ENCODE results near the gene MRPL33.

Gene MRPL33

DNA sequence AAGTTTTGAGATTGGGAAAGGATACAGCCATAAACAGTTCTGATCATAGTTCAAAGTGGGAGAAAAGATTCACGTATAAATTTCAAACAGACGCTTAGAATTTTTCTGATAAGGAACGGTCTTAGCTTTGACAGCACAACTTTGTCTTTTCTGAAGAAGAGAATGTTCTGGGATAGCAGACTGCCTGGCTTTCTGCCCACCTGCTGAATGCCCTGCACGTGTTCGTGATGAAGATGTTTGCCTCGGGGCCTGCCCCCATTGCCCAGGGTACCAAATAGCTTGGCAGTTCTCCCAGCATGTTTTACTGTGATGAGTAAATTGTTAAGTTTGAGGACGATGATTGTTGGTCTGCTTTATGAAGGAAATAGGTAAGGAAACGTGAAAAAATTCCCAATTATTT, 4.6 kb downstream of the MRPL33 start:
- H2BK120ac ChIP-seq (ENCODE audit: low read depth, low read length), result no peak overlapping the region
- DNase-seq, result no peak
- H3K18ac ChIP-seq (ENCODE audit: low read depth in 1 of 2, low read length in 2 of 2), result no peak overlapping the region
- no peak overlapping the region for H3K27ac ChIP-seq (ENCODE audit: low read length, poor library complexity, severe bottlenecking)
- H3K9ac ChIP-seq (ENCODE audit: low read length), result peak overlapping the region; percentile 13
- H2BK5ac ChIP-seq (ENCODE audit: low read depth, low read length, poor library complexity, severe bottlenecking), result peak overlapping the region; percentile 70
- H3K14ac ChIP-seq (ENCODE audit: low read length in 2 of 2), result no peak overlapping the region
- no peaks in the 10 kb centered on the region for H3K9me3 ChIP-seq (ENCODE audit: control insufficient read depth, low read length)
- no peak overlapping the region for H3K23ac ChIP-seq (ENCODE audit: low read length in 2 of 2)
- peaks cover 5% of the 10 kb centered on the region for H3K79me1 ChIP-seq (replicated peaks; ENCODE audit: low read length, poor library complexity, severe bottlenecking)
- peaks cover 6% of the 10 kb centered on the region for H3K4me1 ChIP-seq (ENCODE audit: control insufficient read depth, insufficient read depth, low read depth, low read length)
- no peak overlapping the region for H2BK15ac ChIP-seq (ENCODE audit: low read depth, poor library complexity, severe bottlenecking)
- no peak overlapping the region for H3K4me3 ChIP-seq (ENCODE audit: insufficient read depth in 1 of 2, low read depth in 1 of 2, low read length in 2 of 2)
- H2AK5ac ChIP-seq (ENCODE audit: low read length, severe bottlenecking), result no peak overlapping the region
- H3K36me3 ChIP-seq (ENCODE audit: control insufficient read depth in 1 of 2, insufficient read depth in 2 of 2, low read depth in 1 of 2, low read length in 2 of 2), result peaks cover 13 to 56% of the 10 kb centered on the region in 2 experiments
- no peak overlapping the region for H3K4ac ChIP-seq (ENCODE audit: low read depth in 1 of 2, low read length in 2 of 2)
- no peak overlapping the region for H2BK12ac ChIP-seq (ENCODE audit: low read length in 2 of 2)
- WGBS, result over 99% methylated on average over 8 of the region's 8 CpGs
- no peaks in the 10 kb centered on the region for H3K27me3 ChIP-seq (ENCODE audit: control insufficient read depth in 1 of 2, insufficient read depth in 1 of 2, low read length in 2 of 2)
- peak overlapping the region; percentile 15 for H3K4me2 ChIP-seq (ENCODE audit: low read length, poor library complexity, severe bottlenecking)
- no peak overlapping the region for H2AFZ ChIP-seq (ENCODE audit: low read depth, low read length)
- no peak overlapping the region for H4K91ac ChIP-seq (ENCODE audit: low read length)
- no peak overlapping the region for H4K8ac ChIP-seq (ENCODE audit: low read length)

DNA sequence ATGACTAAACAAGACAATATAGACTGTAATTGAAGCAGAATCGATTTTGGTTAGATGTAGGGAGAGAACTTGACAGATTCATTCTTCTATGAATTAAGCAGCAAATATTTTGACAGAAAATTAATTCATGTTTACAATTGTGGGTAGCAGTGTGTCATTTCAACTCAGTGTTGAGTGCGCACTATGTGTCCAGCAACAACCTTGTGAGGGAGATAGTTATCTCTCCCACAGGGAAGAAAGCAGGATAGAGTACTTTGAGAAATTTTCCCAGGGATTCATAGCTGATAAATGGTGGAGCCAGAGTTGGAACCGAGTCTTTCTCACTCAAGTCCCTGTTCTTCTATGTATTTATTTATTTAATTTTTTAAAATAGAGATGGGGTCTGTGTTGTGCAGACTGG, 5.2 kb downstream of the MRPL33 start:
- Histone ChIP-seq H4K91ac (ENCODE audit: low read length) (no peak overlapping the region), H3K9ac (ENCODE audit: low read length) (no peak overlapping the region), H3K4me2 (ENCODE audit: low read length, poor library complexity, severe bottlenecking) (no peak overlapping the region), H3K27me3 (ENCODE audit: control insufficient read depth in 1 of 2, insufficient read depth in 1 of 2, low read length in 2 of 2) (no peaks in the 10 kb centered on the region), H3K18ac (ENCODE audit: low read depth in 1 of 2, low read length in 2 of 2) (no peak overlapping the region), H2BK5ac (ENCODE audit: low read depth, low read length, poor library complexity, severe bottlenecking) (no peak overlapping the region), H3K36me3 (ENCODE audit: control insufficient read depth in 1 of 2, insufficient read depth in 2 of 2, low read depth in 1 of 2, low read length in 2 of 2) (peaks cover 13 to 62% of the 10 kb centered on the region in 2 experiments), H2AK5ac (ENCODE audit: low read length, severe bottlenecking) (no peak overlapping the region), H2BK120ac (ENCODE audit: low read depth, low read length) (no peak overlapping the region), H2AFZ (ENCODE audit: low read depth, low read length) (no peak overlapping the region), H3K23ac (ENCODE audit: low read length in 2 of 2) (no peak overlapping the region), H3K4me3 (ENCODE audit: insufficient read depth in 1 of 2, low read depth in 1 of 2, low read length in 2 of 2) (no peak overlapping the region), H2BK15ac (ENCODE audit: low read depth, poor library complexity, severe bottlenecking) (no peak overlapping the region), H3K79me1 (replicated peaks; ENCODE audit: low read length, poor library complexity, severe bottlenecking) (peaks cover 8% of the 10 kb centered on the region), H3K4me1 (ENCODE audit: control insufficient read depth, insufficient read depth, low read depth, low read length) (peaks cover 5% of the 10 kb centered on the region), H2BK12ac (ENCODE audit: low read length in 2 of 2) (no peak overlapping the region), H3K14ac (ENCODE audit: low read length in 2 of 2) (no peak overlapping the region), H3K4ac (ENCODE audit: low read depth in 1 of 2, low read length in 2 of 2) (no peak overlapping the region), H3K9me3 (ENCODE audit: control insufficient read depth, low read length) (no peaks in the 10 kb centered on the region), H3K27ac (ENCODE audit: low read length, poor library complexity, severe bottlenecking) (no peak overlapping the region), H4K8ac (ENCODE audit: low read length) (no peak overlapping the region)
- 91% methylated on average over 1 of the region's 3 CpGs for WGBS
- no peak for DNase-seq

DNA sequence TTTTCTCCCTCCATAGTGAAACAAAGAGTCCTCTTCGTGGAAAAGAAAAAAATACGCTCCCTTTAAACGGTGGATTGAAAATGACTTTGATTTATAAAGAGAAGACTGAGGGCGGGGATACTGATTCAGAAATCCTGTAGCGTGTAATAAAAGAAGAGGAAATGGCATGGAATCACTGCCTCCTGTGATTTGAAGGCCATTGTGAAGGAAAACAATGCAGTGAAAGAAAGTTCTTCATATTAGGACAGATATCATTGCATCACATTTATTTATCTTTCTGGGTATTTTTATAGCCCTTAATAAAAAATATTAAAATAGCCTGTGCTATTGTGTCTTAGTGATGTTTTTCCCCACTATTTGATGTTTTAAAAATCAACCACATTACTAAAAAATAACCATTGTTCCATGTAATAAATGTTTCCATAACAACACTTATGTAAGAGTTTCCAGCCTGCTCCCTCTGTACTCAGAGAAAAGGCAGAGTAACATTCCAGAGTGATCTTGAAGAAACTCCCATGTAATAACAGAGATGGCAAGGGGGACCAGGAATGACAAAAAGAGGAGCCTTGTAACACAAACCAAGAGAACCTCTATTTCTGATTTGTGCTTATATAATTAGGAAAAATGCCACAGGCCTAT, 8.0 kb downstream of the MRPL33 start:
- Histone ChIP-seq H3K4me3 (ENCODE audit: insufficient read depth in 1 of 2, low read depth in 1 of 2, low read length in 2 of 2) (no peak overlapping the region), H3K14ac (ENCODE audit: low read length in 2 of 2) (no peak overlapping the region)

DNA sequence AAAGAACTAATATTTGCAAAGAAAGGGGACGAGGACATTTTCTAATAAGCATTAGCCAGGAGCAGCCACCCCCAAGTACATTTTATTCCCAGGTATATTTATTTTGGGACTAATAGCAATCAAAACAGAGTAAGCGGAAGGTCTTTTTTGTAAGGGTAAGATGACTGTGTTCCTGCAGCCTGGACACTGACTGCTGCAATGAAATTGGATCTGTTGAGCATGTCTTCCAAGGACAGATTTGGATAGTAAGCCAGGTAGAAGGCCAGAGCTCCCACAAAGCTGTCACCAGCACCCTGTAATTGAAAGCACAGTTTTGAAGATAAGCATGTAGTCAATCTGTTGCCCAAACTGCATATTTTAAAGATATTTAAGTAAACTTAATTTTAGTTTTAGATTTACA, 10.0 kb downstream of the MRPL33 start:
- no peak overlapping the region for H3K4ac ChIP-seq (ENCODE audit: low read depth in 1 of 2, low read length in 2 of 2)
- 94% methylated on average over 1 of the region's 2 CpGs for WGBS
- H3K14ac ChIP-seq (ENCODE audit: low read length in 2 of 2), result no peak overlapping the region
- no peak for DNase-seq
- H4K91ac ChIP-seq (ENCODE audit: low read length), result no peak overlapping the region
- no peak overlapping the region for H3K27ac ChIP-seq (ENCODE audit: low read length, poor library complexity, severe bottlenecking)
- no peak overlapping the region for H3K23ac ChIP-seq (ENCODE audit: low read length in 2 of 2)
- no peak overlapping the region for H3K4me3 ChIP-seq (ENCODE audit: insufficient read depth in 1 of 2, low read depth in 1 of 2, low read length in 2 of 2)
- no peak overlapping the region for H4K8ac ChIP-seq (ENCODE audit: low read length)
- H3K9me3 ChIP-seq (ENCODE audit: control insufficient read depth, low read length), result no peaks in the 10 kb centered on the region
- no peak overlapping the region for H3K4me2 ChIP-seq (ENCODE audit: low read length, poor library complexity, severe bottlenecking)
- no peak overlapping the region for H2AFZ ChIP-seq (ENCODE audit: low read depth, low read length)
- H3K9ac ChIP-seq (ENCODE audit: low read length), result no peak overlapping the region
- H3K79me1 ChIP-seq (replicated peaks; ENCODE audit: low read length, poor library complexity, severe bottlenecking), result peaks cover 12% of the 10 kb centered on the region
- no peak overlapping the region for H2BK120ac ChIP-seq (ENCODE audit: low read depth, low read length)
- H2BK15ac ChIP-seq (ENCODE audit: low read depth, poor library complexity, severe bottlenecking), result no peak overlapping the region
- peaks cover 10 to 56% of the 10 kb centered on the region in 2 experiments for H3K36me3 ChIP-seq (ENCODE audit: control insufficient read depth in 1 of 2, insufficient read depth in 2 of 2, low read depth in 1 of 2, low read length in 2 of 2)
- H2BK12ac ChIP-seq (ENCODE audit: low read length in 2 of 2), result no peak overlapping the region
- H3K4me1 ChIP-seq (ENCODE audit: control insufficient read depth, insufficient read depth, low read depth, low read length), result peaks cover 4% of the 10 kb centered on the region
- no peak overlapping the region for H2AK5ac ChIP-seq (ENCODE audit: low read length, severe bottlenecking)
- H3K18ac ChIP-seq (ENCODE audit: low read depth in 1 of 2, low read length in 2 of 2), result no peak overlapping the region
- H2BK5ac ChIP-seq (ENCODE audit: low read depth, low read length, poor library complexity, severe bottlenecking), result no peak overlapping the region
- no peaks in the 10 kb centered on the region for H3K27me3 ChIP-seq (ENCODE audit: control insufficient read depth in 1 of 2, insufficient read depth in 1 of 2, low read length in 2 of 2)

More for the DNA sequence above, 8.0 kb downstream of the MRPL33 start:
- Histone ChIP-seq H2BK12ac (ENCODE audit: low read length in 2 of 2) (no peak overlapping the region), H3K23ac (ENCODE audit: low read length in 2 of 2) (no peak overlapping the region), H2BK15ac (ENCODE audit: low read depth, poor library complexity, severe bottlenecking) (no peak overlapping the region), H2BK5ac (ENCODE audit: low read depth, low read length, poor library complexity, severe bottlenecking) (no peak overlapping the region), H4K8ac (ENCODE audit: low read length) (no peak overlapping the region), H3K9ac (ENCODE audit: low read length) (no peak overlapping the region), H3K4me1 (ENCODE audit: control insufficient read depth, insufficient read depth, low read depth, low read length) (peaks cover 6% of the 10 kb centered on the region), H2BK120ac (ENCODE audit: low read depth, low read length) (no peak overlapping the region), H3K9me3 (ENCODE audit: control insufficient read depth, low read length) (no peaks in the 10 kb centered on the region), H3K36me3 (ENCODE audit: control insufficient read depth in 1 of 2, insufficient read depth in 2 of 2, low read depth in 1 of 2, low read length in 2 of 2) (peaks cover 13 to 66% of the 10 kb centered on the region in 2 experiments), H3K27me3 (ENCODE audit: control insufficient read depth in 1 of 2, insufficient read depth in 1 of 2, low read length in 2 of 2) (no peaks in the 10 kb centered on the region), H2AFZ (ENCODE audit: low read depth, low read length) (no peak overlapping the region), H3K4me2 (ENCODE audit: low read length, poor library complexity, severe bottlenecking) (no peak overlapping the region), H4K91ac (ENCODE audit: low read length) (no peak overlapping the region), H3K18ac (ENCODE audit: low read depth in 1 of 2, low read length in 2 of 2) (no peak overlapping the region), H3K79me1 (replicated peaks; ENCODE audit: low read length, poor library complexity, severe bottlenecking) (peaks cover 12% of the 10 kb centered on the region), H2AK5ac (ENCODE audit: low read length, severe bottlenecking) (no peak overlapping the region), H3K27ac (ENCODE audit: low read length, poor library complexity, severe bottlenecking) (no peak overlapping the region), H3K4ac (ENCODE audit: low read depth in 1 of 2, low read length in 2 of 2) (no peak overlapping the region)
- no peak for DNase-seq
- 96% methylated on average over 5 of the region's 5 CpGs for whole genome bisulfite sequencing
